HG02938 (cell line): Measurements from ENCODE around the gene CARD11.

ENCODE experiments used
- ATAC-seq: cut with Tn5 transposase; IDR thresholded peaks from one replicate; pipeline ENCODE4 v1.9.1; 2021; ENCODE audit warnings: mild to moderate bottlenecking, moderate library complexity; ENCODE audit not compliant: unreplicated experiment

CARD11 gene

GRCh38 chr7:3043544-3044371 is at the start of gene CARD11:
TSS of gene CARD11 (minus strand) at chr7:3043867. CDS start at chr7:2958506, 85,361 bp downstream.
- ATAC-seq, result peak; percentile 30

DNA sequence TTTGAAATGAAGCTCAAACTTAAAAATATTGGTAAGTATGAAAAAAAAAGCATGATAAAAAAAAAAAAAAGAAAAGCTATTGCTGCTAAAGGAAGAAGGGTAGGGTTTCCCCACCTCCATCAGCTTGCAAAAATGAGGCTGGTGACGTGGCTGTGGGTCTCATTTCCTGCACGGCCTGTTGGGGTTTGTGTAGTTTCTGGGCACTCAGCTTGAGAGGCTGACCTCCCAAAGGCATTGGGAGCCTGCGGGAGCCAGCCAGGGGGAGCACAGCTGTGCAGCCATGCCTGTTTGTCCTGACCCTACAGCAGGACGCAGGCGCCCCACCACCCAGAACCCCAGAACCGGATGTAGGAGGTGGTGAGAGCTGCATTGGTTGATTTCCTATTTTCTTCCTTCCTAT is 48.8 kb upstream of the CARD11 start:
- peak; percentile 58 for ATAC-seq

- ATAC-seq, result no peak
These were observed 48.0 kb upstream of the CARD11 start for GRCh38 chr7:3091631-3092030.

DNA sequence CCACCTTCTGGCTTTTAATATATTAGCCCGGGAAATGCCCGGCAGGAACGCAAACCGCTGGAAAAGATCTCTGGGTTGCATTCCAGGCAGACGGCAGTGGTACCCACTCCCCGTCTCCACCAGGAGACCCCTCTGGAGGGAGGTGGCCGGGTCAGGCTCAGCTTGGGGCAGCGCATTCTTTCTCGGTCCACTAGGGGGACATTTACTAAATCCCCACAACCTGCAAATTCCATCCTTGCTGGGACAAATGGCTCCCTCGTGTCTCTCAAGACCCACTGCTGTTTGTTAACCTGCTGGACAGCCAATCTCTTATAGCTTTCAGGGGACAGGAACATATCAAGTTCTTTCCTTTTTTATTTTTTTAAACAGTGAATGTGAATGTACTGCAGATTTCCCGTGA is 45.8 kb upstream of the CARD11 start:
- no peak for ATAC-seq

DNA sequence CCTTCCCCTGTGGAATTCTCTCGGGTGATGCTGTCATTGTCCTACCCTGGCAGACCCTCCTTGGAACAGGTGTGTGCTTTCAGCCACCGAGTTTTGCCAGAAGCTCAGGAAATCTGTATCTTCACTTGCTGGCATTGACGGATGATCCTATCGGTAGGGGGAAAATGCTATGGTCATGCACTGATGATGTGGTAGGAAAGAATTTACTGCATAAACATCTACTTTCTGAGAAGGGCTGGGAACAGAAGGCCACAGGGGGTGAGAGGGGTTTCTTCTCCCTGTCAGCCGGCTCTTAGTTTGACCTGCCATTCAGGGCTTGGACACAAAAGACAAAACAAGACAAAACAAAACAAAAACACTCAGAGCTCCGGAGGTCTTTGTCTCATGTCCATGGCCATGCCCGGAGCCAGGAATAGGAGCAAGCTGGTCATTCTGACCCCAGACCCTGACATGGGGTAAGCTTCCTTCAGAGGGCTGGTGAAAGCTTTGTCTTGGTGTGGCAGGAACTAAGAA is 43.6 kb upstream of the CARD11 start:
- no peak for ATAC-seq

- ATAC-seq, result no peak
These were observed 39.7 kb upstream of the CARD11 start for GRCh38 chr7:3083350-3083749.

DNA sequence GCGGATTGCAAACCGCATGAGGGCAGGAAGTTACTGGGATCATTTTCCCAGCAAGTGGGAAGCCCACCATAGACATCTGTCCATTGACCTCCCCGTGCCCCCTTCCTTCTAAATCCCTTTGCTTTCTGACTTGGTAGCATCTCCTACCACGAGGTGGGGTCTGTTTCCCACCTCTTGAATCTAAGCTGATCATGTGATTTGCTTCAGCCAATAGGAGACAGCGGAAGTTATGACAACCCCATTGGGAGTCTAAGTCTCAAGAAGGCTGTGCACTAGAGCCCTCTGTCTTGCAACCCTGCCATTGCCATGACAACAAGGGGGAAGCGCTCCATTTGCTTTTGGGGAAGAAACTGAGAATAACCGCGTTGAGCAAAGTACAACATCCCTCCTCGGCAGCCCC is 39.2 kb upstream of the CARD11 start:
- no peak for ATAC-seq

DNA sequence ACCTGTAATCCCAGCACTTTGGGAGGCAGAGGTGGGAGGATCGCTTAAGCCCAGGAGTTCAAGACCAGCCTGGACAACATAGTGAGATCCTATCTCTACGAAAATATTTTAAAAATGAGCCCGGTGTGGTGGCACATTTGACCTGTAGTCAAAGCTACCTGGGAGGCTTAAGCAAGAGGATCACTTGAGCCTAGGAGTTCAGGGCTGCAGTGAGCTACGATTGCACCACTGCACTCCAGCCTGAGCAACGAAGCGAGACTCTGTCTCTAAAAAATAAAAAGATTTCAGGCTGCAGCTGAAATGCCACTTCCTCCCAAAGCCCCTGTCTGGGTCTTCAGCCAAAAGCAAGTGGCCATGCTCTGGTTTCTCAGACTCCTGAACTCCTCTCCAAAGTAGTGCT is 38.7 kb upstream of the CARD11 start:
- ATAC-seq, result no peak

DNA sequence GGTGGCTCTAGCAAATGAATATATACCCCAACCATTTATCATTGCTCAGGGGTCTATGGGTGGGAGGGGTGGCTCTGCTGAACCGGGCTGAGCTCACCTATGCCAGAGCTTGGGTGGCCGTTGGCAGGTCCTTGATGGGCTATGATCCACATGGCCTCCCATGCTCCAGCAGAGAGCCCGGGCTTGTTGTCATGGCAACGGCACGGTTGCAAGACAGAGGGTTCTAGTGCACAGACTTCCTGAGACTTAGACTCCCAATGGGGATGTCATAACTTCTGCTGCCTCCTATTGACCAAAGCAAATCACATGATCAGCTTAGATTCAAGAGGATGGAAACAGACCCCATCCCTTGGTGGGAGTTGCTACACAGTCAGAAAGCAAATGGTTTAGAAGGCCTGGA is 36.4 kb upstream of the CARD11 start:
- ATAC-seq, result no peak

- no peak for ATAC-seq
These were observed 34.8 kb upstream of the CARD11 start for GRCh38 chr7:3078514-3078913.

DNA sequence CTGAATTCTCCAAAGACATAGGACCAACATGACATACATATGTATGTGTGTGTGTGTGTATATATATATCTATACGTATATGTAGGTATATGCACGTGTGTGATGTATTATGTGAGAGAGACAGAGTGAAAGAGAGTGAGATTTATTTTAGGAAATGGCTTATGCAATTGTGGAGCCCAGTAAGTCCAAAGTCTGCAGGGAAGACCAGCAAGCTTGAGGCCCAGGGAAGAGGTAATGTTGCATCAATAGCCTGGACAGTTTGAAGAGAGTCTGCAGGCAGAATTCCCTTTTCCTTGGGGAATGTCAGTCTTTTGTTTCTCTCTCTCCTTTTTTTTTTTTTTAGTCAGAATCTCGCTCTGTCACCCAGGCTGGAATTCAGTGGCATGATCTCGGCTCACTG is 33.0 kb upstream of the CARD11 start:
- no peak for ATAC-seq

- no peak for ATAC-seq
These were observed 32.5 kb upstream of the CARD11 start for GRCh38 chr7:3076163-3076562.

GRCh38 chr7:3075441-3075840 is 31.8 kb upstream of the CARD11 start:
- no peak for ATAC-seq

GRCh38 chr7:3074459-3074821 is 30.8 kb upstream of the CARD11 start:
- no peak for ATAC-seq

DNA sequence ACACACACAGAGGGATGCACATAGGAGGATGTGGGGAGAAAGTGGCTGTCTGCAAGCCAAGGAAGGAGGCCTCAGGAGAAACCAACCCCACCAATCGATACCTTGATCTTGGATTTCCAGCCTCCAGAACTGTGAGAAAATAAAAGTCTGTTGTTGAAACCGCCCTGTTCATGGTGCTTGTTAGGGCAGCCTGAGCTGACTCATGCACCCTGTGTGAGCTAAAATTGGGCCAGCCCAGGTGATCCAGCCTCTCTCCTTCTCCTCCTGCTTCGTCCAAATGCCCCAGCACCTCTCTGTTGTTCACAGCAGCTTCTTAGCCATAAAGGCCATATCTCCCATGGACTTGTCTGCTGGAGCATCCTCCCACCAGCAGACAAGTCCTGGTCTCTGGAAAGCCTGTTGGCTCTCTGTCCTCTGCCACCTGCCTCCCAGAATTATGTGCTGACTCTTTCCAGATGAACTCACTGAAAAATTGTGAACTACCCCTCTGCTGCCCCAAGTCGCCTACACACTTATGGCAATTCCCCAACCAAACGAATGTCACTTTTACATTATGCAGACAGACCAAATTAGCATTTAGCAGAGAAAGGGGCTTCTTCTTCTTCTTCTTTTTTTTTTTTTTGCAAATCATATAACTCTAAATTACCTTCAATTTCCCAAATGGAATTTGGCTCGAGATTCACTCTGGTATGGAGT is 30.2 kb upstream of the CARD11 start:
- no peak for ATAC-seq

DNA sequence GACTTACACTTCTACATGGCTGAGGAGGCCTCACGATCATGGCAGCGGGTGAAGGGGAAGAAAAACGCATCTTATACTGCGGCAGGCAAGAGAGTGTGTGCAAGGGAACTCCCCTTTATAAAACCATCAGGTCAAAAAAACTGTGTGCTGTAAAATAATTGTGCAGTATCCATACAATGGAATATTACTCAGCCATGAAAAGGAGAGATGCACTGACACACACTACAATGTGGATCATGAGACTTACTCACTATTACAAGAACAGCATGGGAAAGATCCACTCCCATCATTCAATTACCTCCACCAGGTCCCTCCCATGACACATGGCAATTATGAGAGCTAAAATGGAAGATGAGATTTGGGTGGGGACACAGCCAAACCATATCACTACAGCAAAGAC is 27.2 kb upstream of the CARD11 start:
- no peak for ATAC-seq

DNA sequence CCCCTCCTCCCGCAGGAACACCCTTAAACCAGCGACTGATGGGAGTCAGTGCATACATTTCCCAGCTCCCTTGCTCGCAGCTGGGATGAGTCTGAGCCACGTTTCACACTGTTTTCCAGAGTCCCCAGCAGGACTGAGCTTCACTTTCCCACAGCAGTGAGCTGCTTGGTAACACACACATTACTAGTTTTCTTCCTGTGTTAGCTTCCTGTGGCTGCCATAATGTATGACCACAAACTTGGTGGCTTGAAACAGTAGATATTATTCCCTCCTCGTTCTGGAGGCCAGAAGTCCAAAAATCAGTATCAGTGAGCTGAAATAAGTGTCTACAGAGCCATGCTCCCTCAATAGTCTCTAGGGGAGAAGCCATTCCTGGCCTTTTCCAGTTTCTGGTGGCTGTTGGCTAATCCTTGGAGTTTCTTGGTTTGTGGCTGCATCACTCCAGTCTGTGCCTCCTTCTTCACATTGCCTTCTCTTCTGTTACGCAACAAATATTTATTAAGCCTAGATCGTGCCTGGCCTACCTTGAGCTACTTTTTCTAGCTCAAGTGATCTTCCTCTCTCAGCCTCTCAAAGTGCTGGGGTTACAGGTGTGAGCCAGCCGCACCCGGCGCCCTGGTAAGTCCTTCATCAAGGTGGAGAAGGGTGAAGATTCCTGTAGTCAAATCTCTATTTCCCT is 26.2 kb upstream of the CARD11 start:
- ATAC-seq, result no peak

DNA sequence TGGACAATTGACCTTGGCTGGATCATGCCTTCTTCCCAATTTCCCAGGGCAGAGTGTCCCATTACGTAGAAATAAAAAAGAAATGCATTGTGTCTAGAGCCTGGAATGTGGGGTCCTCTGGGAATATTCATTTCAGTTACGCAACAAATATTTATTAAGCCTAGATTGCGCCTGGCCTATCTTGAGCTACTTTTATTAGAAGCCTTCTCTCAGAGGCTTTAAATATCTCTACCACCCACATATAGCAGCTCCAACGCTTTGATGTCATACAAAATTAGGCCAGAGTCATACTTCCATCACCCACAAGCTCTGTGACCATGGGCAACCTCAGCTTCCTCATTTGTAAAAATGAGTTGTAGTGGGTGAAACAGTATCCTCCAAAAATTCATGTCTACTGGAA is 24.9 kb upstream of the CARD11 start:
- ATAC-seq, result peak; percentile 59

DNA sequence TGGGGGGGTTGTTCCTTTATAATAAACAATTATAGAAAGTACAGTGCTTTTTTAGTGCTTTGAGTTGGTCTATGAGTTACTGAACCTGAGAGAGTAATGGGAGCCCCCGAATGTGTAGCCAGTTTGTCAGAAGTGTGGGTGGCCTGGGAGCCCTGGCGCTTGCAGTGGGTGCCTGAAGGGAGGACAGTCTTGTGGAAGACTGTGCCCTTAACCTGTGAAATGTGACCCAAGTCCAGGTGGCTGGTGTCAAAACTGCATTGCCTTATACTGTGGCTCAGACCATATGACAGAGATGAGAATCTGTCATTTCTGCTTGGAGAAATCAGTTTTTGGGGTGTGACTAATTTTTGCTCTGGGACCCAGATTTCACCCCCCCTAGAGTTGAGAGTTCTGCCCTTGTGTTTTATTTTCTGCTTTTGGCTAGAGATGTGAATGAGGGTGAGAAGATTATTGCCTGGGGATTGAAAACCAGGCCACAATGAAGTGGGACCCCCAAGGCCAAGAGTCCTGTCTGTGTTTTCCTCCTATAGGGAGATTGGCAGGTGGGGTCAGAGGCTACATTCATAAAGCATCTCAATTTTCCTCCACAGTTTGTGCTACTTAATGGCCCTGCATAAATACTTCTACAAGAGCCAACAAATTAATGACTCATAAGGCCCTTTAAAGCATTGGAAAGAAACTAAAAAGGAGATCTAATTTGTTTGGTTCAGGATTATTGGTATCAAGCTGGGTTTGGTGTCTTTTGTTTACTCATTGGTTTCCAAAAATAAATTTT is 24.1 kb upstream of the CARD11 start:
- no peak for ATAC-seq

GRCh38 chr7:3067193-3067592 is 23.5 kb upstream of the CARD11 start:
- ATAC-seq, result no peak

DNA sequence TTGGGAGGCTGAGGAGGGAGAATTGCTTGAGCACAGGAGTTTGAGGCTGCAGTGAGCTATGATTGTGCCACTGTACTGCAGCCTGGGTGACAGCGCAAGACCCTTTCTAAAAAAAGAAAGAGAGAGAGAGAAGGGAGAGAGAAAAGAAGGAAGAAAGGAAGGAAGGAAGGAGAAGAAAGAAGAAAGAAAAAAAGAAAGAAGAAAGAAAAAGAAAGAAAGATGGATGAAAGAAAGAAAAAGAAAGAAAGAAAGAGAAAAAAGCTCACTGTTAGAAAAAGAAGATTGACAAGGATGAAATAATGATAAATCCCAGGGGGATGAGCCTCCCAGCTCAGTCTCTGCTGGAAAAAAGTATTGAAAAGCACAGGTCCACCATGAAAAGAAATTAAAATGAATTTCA is 22.8 kb upstream of the CARD11 start:
- no peak for ATAC-seq
